GM21423 (cell line): ENCODE data around the gene RRAGA.
"Not testable (repeated sequence)": the region's sequence is repeated elsewhere in the genome, so short reads cannot be mapped to it uniquely, and the experiment has no call there.

Experiments
- ATAC-seq: cut with Tn5 transposase; IDR thresholded peaks from one replicate; pipeline ENCODE4 v1.9.1; 2021; ENCODE audit warnings: mild to moderate bottlenecking, moderate library complexity; ENCODE audit not compliant: unreplicated experiment

The RRAGA gene

DNA sequence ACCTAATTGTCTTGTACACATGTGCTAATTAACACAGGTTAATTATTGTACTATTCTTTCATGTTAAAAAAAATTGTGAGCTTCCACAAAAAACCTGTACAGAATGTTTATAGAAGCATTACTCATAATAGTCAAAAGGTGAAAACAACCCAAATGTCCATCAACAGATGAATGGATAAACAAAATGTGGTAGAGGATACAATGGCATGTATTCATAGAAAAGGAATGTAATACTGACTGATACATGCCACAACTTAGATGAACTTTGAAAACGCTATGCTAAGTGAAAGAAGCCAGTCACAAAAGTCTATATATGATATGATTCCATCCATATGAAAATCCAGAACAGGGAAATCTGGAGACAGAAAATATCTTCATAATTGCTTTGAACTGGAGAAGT, 25.6 kb downstream of the RRAGA start:
- ATAC-seq, result no peak

DNA sequence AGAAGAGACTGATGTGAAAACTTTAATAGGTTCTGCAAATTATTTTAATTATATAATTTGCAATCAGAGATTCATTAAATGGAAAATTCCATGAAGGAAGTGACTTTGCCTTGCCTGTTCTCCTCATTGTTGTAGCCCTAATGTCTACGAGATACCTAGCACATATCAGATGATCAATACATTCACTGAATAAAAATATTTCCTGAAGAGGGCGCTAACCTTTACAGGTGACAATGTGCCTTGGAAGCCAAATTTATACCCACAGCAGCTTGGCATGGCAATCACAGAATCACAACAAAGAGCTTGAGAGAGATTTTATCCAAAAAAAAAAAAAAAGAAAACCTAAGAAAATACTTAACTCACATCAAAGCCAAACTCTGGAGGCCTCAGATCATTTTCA, 36.1 kb downstream of the RRAGA start:
- ATAC-seq, result no peak

GRCh38 chr9:19087106-19088000, 38.1 kb downstream of the RRAGA start:
- ATAC-seq, result no peak

GRCh38 chr9:19097431-19097830, 48.2 kb downstream of the RRAGA start:
- ATAC-seq, result not testable (repeated sequence)
